Ishikawa (cell line): Measurements from ENCODE around the gene ARMH4.
A peak's percentile ranks its signal among the peaks of the same experiment; 100 is the strongest.

Experiments
- CEBPB ChIP-seq: IDR thresholded peaks from 2 replicates; pipeline ENCODE4 v1.6.1; 2012
- CREB1 ChIP-seq: IDR thresholded peaks from 2 replicates; pipeline ENCODE4 v1.6.1; 2012; ENCODE audit warnings: low read depth
- EGR1 ChIP-seq: IDR thresholded peaks from 2 replicates; pipeline ENCODE4 v1.6.1; 2012
- EP300 ChIP-seq: IDR thresholded peaks from 2 replicates; pipeline ENCODE4 v1.6.1; 2012; ENCODE audit warnings: borderline replicate concordance
- FOXM1 ChIP-seq: IDR thresholded peaks from 2 replicates; pipeline ENCODE4 v1.6.1; 2012; ENCODE audit warnings: low read depth, borderline replicate concordance
- MAX ChIP-seq: IDR thresholded peaks from 2 replicates; pipeline ENCODE4 v1.6.1; 2012
- NFIC ChIP-seq: IDR thresholded peaks from 2 replicates; pipeline ENCODE4 v1.6.1; 2012
- RAD21 ChIP-seq: IDR thresholded peaks from 2 replicates; pipeline ENCODE4 v1.6.1; 2012; ENCODE audit warnings: low read depth
- REST ChIP-seq: IDR thresholded peaks from 2 replicates; pipeline ENCODE4 v1.6.1; 2012; ENCODE audit warnings: low read depth, mild to moderate bottlenecking
- TAF1 ChIP-seq: IDR thresholded peaks from 2 replicates; pipeline ENCODE4 v1.6.1; 2012; ENCODE audit warnings: low read depth, mild to moderate bottlenecking
- TCF12 ChIP-seq: IDR thresholded peaks from 2 replicates; pipeline ENCODE4 v1.6.1; 2012; ENCODE audit warnings: low read depth
- TEAD4 ChIP-seq: IDR thresholded peaks from 2 replicates; pipeline ENCODE4 v1.6.1; 2012
- USF1 ChIP-seq: IDR thresholded peaks from 2 replicates; pipeline ENCODE4 v1.6.1; 2012
- YY1 ChIP-seq: IDR thresholded peaks from 2 replicates; pipeline ENCODE4 v1.6.1; 2012; ENCODE audit warnings: low read depth
- ZBTB7A ChIP-seq: IDR thresholded peaks from 2 replicates; pipeline ENCODE4 v1.6.1; 2012; ENCODE audit warnings: low read depth

Gene ARMH4

GRCh38 chr14:58072288-58073071 is 79.5 kb downstream of the ARMH4 start:
- TF ChIP-seq REST, result no peak
- peak; percentile 73 for TF ChIP-seq RAD21

- TF ChIP-seq ZBTB7A (no peak), YY1 (no peak), RAD21 (no peak), TAF1 (no peak), CEBPB (no peak), USF1 (no peak), REST (no peak), MAX (no peak), TCF12 (no peak), NFIC (no peak), EP300 (no peak), TEAD4 (no peak), FOXM1 (no peak), CREB1 (no peak), EGR1 (no peak)
Observed at GRCh38 chr14:58071341-58071740, 80.7 kb downstream of the ARMH4 start.

GRCh38 chr14:58068306-58068705 is 83.7 kb downstream of the ARMH4 start:
- no peak for TF ChIP-seq REST
- TF ChIP-seq ZBTB7A, result no peak
- no peak for TF ChIP-seq EP300
- TF ChIP-seq FOXM1, result no peak
- TF ChIP-seq CEBPB, result no peak
- no peak for TF ChIP-seq TEAD4
- TF ChIP-seq TCF12, result no peak
- TF ChIP-seq EGR1, result no peak
- TF ChIP-seq MAX, result no peak
- TF ChIP-seq RAD21, result no peak
- TF ChIP-seq YY1, result no peak
- no peak for TF ChIP-seq NFIC
- no peak for TF ChIP-seq CREB1
- no peak for TF ChIP-seq USF1
- no peak for TF ChIP-seq TAF1

- TF ChIP-seq NFIC (no peak), YY1 (no peak), CEBPB (no peak)
Observed at GRCh38 chr14:58066115-58066514, 85.9 kb downstream of the ARMH4 start.

GRCh38 chr14:58061581-58061980 is 90.4 kb downstream of the ARMH4 start:
- TF ChIP-seq MAX (no peak), REST (no peak), EP300 (no peak), USF1 (no peak), RAD21 (no peak), TAF1 (no peak), TEAD4 (no peak)
